ENCODE results near the gene CNTN6. TPM values are rescaled to one million over a fixed set of nuclear protein-coding genes. Genes with fewer than 3 reads are reported as not detected.

The CNTN6 gene
- total RNA-seq, 1 donor from 2014 or later: 0.82 TPM

- TF ChIP-seq CTCF (conservative IDR thresholded peaks at IDR 0.05): no peak
- Mint-ChIP-seq H3K4me3 (no peak overlapping the region), H3K27me3 (ENCODE audit: low read depth) (no peaks in the 10 kb centered on the region), H3K9me3 (no peaks in the 10 kb centered on the region), H3K36me3 (ENCODE audit: low read depth) (no peaks in the 10 kb centered on the region), H3K4me1 (no peaks in the 10 kb centered on the region), H3K27ac (ENCODE audit: unreplicated experiment) (no peak overlapping the region)
- DNase-seq (ENCODE audit: low read depth, low spot score): no peak
Measured at GRCh38 chr3:1318296-1319005, 225.6 kb downstream of the CNTN6 start.

GRCh38 chr3:1326546-1326945 lies 233.7 kb downstream of the CNTN6 start:
- no peaks in the 10 kb centered on the region for H3K36me3 Mint-ChIP-seq (ENCODE audit: low read depth)
- H3K9me3 Mint-ChIP-seq: peaks cover 2% of the 10 kb centered on the region
- H3K27ac Mint-ChIP-seq (ENCODE audit: unreplicated experiment): peak overlapping the region; percentile 72
- no peaks in the 10 kb centered on the region for H3K27me3 Mint-ChIP-seq (ENCODE audit: low read depth)
- no peak overlapping the region for H3K4me3 Mint-ChIP-seq
- TF ChIP-seq CTCF (conservative IDR thresholded peaks at IDR 0.05): no peak
- no peak for DNase-seq (ENCODE audit: low read depth, low spot score)
- H3K4me1 Mint-ChIP-seq: peaks cover 21% of the 10 kb centered on the region

GRCh38 chr3:1330107-1330506 lies 237.3 kb downstream of the CNTN6 start:
- H3K9me3 Mint-ChIP-seq: no peaks in the 10 kb centered on the region
- TF ChIP-seq CTCF (conservative IDR thresholded peaks at IDR 0.05): no peak
- H3K27ac Mint-ChIP-seq (ENCODE audit: unreplicated experiment): no peak overlapping the region
- DNase-seq (ENCODE audit: low read depth, low spot score): no peak
- peaks cover 34% of the 10 kb centered on the region for H3K4me1 Mint-ChIP-seq
- no peaks in the 10 kb centered on the region for H3K27me3 Mint-ChIP-seq (ENCODE audit: low read depth)
- H3K36me3 Mint-ChIP-seq (ENCODE audit: low read depth): no peaks in the 10 kb centered on the region
- no peak overlapping the region for H3K4me3 Mint-ChIP-seq

- no peak for TF ChIP-seq CTCF (conservative IDR thresholded peaks at IDR 0.05)
- no peak for DNase-seq (ENCODE audit: low read depth, low spot score)
- H3K4me1 Mint-ChIP-seq: no peaks in the 10 kb centered on the region
- no peaks in the 10 kb centered on the region for H3K9me3 Mint-ChIP-seq
- no peak overlapping the region for H3K4me3 Mint-ChIP-seq
- no peaks in the 10 kb centered on the region for H3K27me3 Mint-ChIP-seq (ENCODE audit: low read depth)
- no peak overlapping the region for H3K27ac Mint-ChIP-seq (ENCODE audit: unreplicated experiment)
- no peaks in the 10 kb centered on the region for H3K36me3 Mint-ChIP-seq (ENCODE audit: low read depth)
Measured at GRCh38 chr3:1346386-1346785, 253.6 kb downstream of the CNTN6 start.

GRCh38 chr3:1348547-1348946 lies 255.7 kb downstream of the CNTN6 start:
- Mint-ChIP-seq H3K4me3 (no peak overlapping the region), H3K4me1 (no peaks in the 10 kb centered on the region), H3K27ac (ENCODE audit: unreplicated experiment) (no peak overlapping the region), H3K27me3 (ENCODE audit: low read depth) (no peaks in the 10 kb centered on the region), H3K36me3 (ENCODE audit: low read depth) (no peaks in the 10 kb centered on the region), H3K9me3 (no peaks in the 10 kb centered on the region)
- peak; percentile 13 for TF ChIP-seq CTCF (conservative IDR thresholded peaks at IDR 0.05)
- no peak for DNase-seq (ENCODE audit: low read depth, low spot score)
